Esophagus muscularis mucosa (tissue), 4 donors: Measurements from ENCODE around the gene ZNF90. TPM values are rescaled to one million over a fixed set of nuclear protein-coding genes. Genes with fewer than 3 reads are reported as not detected.
A peak's percentile ranks its signal among the peaks of the same experiment; 100 is the strongest.

Experiments
- DNase-seq: peaks from one replicate; pipeline ENCODE4 v3.0.0-alpha.2; 2017; ENCODE audit errors: extremely low spot score
- H3K27ac ChIP-seq, 4 donors: fragments of 200-600 bp; sonication (generic); replicated peaks in 1 of 4; 1 replicate in 3 of 4; 2 replicates in 1 of 4; pipeline ENCODE4 v1.5.1; 2016 to 2019; ENCODE audit warnings: mild to moderate bottlenecking in 1 of 4
- H3K27me3 ChIP-seq, 4 donors: fragments of 200-600 bp; sonication (generic); one replicate each; pipeline versions ENCODE4 v1.5.1 to v1.6.0; 2016 to 2019
- H3K36me3 ChIP-seq, 4 donors: fragments of 200-600 bp; sonication (generic); one replicate each; pipeline ENCODE4 v1.5.1; 2016 to 2019
- H3K4me1 ChIP-seq, 4 donors: fragments of 200-600 bp; sonication (generic); one replicate each; pipeline ENCODE4 v1.5.1; 2016 to 2019
- H3K4me3 ChIP-seq, 4 donors: fragments of 200-600 bp; sonication (generic); 1 replicate in 2 of 4; 2 replicates in 2 of 4; pipeline ENCODE4 v1.5.1; 2016 to 2019; ENCODE audit warnings: mild to moderate bottlenecking in 4 of 4, moderate library complexity in 1 of 4
- H3K9me3 ChIP-seq, 4 donors: fragments of 200-600 bp; sonication (generic); 1 replicate in 3 of 4; 2 replicates in 1 of 4; pipeline ENCODE4 v1.5.1; 2016 to 2019
- EP300 ChIP-seq: sonication (generic); formaldehyde crosslinking; IDR thresholded peaks from one replicate; pipeline ENCODE4 v1.6.1; 2017; ENCODE audit warnings: antibody characterized with exemption
- POLR2A ChIP-seq: fragments of 450-650 bp; IDR thresholded peaks from one replicate; pipeline ENCODE4 v1.6.1; 2017; ENCODE audit warnings: antibody characterized with exemption, moderate library complexity, mild to moderate bottlenecking, low read depth
- POLR2AphosphoS5 ChIP-seq, 2 donors: sonication (generic); formaldehyde crosslinking; IDR thresholded peaks; one replicate each; pipeline ENCODE4 v1.6.1; 2017; ENCODE audit warnings: antibody characterized with exemption in 2 of 2
- WGBS: methylation state at CpG from one replicate; pipeline ENCODE4 v1.1.5; 2018; 5-methylcytosine and 5-hydroxymethylcytosine counted together
- intact Hi-C: fragments of 100-400 bp; cut with DNase I; formaldehyde crosslinking; loops from one replicate; pipeline ENCODE4 v1.15.1; 2023
- total RNA-seq, 4 donors: library from RNA; depleted of rRNA; stranded (reverse); fragments of >200 nt; gene quantifications; one replicate each; pipeline versions ENCODE4 v1.1.0 to v1.2.1, GENCODE V29; 2016
- TF ChIP-seq, protein P1 (sequence below), 3 experiments: fragments of 200-600 bp in 2 of 3; fragments of 450-650 bp in 1 of 3; sonication (generic) in 2 of 3; IDR thresholded peaks; one replicate each; pipeline ENCODE4 v1.5.1; 2017 to 2019; ENCODE audit warnings: antibody characterized with exemption in 3 of 3, mild to moderate bottlenecking in 2 of 3, moderate library complexity in 1 of 3

The ZNF90 gene
- 1 to 10 TPM in 1 of 4 donors, under 1 TPM in 3; 0.66 to 1.4 (median 0.77) TPM for total RNA-seq

- Histone ChIP-seq H3K4me3 (peak within 1 kb of the TSS; percentile 58 to 66 (median 61)), H3K27ac (peak within 1 kb of the TSS; percentile 49 to 69 (median 62)), H3K4me1 (peaks cover 14 to 22% (median 19%) of the 10 kb centered on the region in 4 donors), H3K9me3 (no peaks in the 10 kb centered on the region), H3K27me3 (no peaks in the 10 kb centered on the region), H3K36me3 (no peaks in the 10 kb centered on the region)
- 0% methylated on average over 6 of the region's 28 CpGs for WGBS
- peak; percentile 98 for DNase-seq
- no peak for TF ChIP-seq EP300
- peak; percentile 23 to 84 for TF ChIP-seq POLR2AphosphoS5 (IDR thresholded peaks at IDR 0.05)
- TF ChIP-seq, protein P1, sequence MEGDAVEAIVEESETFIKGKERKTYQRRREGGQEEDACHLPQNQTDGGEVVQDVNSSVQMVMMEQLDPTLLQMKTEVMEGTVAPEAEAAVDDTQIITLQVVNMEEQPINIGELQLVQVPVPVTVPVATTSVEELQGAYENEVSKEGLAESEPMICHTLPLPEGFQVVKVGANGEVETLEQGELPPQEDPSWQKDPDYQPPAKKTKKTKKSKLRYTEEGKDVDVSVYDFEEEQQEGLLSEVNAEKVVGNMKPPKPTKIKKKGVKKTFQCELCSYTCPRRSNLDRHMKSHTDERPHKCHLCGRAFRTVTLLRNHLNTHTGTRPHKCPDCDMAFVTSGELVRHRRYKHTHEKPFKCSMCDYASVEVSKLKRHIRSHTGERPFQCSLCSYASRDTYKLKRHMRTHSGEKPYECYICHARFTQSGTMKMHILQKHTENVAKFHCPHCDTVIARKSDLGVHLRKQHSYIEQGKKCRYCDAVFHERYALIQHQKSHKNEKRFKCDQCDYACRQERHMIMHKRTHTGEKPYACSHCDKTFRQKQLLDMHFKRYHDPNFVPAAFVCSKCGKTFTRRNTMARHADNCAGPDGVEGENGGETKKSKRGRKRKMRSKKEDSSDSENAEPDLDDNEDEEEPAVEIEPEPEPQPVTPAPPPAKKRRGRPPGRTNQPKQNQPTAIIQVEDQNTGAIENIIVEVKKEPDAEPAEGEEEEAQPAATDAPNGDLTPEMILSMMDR (IDR thresholded peaks at IDR 0.05): peak in 1 of 3 experiments; percentile 3
- TF ChIP-seq POLR2A: no peak
- intact Hi-C loops: no loop called here
Observed at GRCh38 chr19:20077791-20078463, at the start of gene ZNF90. TSS of gene ZNF90 (plus strand) at chr19:20078000. CDS start at chr19:20078133, 133 bp downstream.

DNA sequence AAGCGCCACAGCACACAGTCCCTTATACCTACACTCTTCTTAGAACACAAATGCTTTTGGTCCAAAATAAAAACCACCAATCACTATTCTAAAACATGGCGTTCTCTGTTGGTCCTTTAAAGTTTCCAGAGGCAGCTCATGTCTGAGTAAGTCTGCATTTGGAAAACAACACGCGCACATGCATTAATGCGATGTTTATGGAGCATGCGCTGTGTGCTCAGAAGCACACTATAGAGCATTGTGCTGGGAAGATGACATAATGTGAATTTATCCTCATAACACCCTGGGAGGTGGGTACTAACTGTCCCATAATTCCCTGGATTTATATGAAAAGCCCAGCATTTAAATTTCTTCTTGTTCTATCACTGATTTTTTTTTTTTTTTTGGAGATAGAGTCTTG lies 49.2 kb upstream of the ZNF90 start:
- TF ChIP-seq POLR2A (no peak), EP300 (no peak), POLR2AphosphoS5 (IDR thresholded peaks at IDR 0.05) (no peak)
- TF ChIP-seq, protein P1 (IDR thresholded peaks at IDR 0.05): no peak
- Histone ChIP-seq H3K9me3 (no peaks in the 10 kb centered on the region), H3K27ac (no peak overlapping the region), H3K27me3 (no peaks in the 10 kb centered on the region), H3K36me3 (peaks cover 9 to 27% (median 20%) of the 10 kb centered on the region in 4 donors), H3K4me1 (no peaks in the 10 kb centered on the region), H3K4me3 (no peak overlapping the region)
- intact Hi-C loops: no loop called here
- WGBS: 94% methylated on average over 6 of the region's 6 CpGs
- DNase-seq: no peak

DNA sequence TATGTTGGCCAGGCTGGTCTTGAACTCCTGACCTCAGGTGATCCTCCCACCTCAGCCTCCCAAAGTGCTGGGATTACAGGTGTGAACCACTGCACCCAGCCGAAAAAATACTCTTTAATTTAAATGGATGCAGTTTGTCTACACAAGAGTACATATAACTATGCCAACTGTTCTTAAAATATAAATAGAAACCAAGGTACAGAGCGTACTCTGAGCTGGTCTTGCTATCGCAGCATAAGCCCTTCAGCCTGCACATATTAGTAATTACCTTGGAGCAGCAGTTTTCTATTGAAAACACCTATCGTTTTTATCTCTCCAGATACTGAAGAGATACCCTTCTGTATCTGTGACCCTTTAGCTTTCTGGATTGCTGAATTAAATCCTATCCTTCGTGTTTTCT lies 41.9 kb upstream of the ZNF90 start:
- intact Hi-C loops: loop anchor here (5.0 kb wide), 1 partner anchor 136 kb away; no protein-coding TSS in a partner anchor
- H3K27ac ChIP-seq: no peak overlapping the region
- no peak for TF ChIP-seq POLR2A
- 92% methylated on average over 5 of the region's 5 CpGs for WGBS
- peaks cover 0 to 15% (median 9%) of the 10 kb centered on the region in 4 donors for H3K36me3 ChIP-seq
- peaks cover 9 to 21% (median 12%) of the 10 kb centered on the region in 4 donors for H3K4me1 ChIP-seq
- H3K9me3 ChIP-seq: no peaks in the 10 kb centered on the region
- no peaks in the 10 kb centered on the region for H3K27me3 ChIP-seq
- no peak for DNase-seq
- no peak overlapping the region for H3K4me3 ChIP-seq

DNA sequence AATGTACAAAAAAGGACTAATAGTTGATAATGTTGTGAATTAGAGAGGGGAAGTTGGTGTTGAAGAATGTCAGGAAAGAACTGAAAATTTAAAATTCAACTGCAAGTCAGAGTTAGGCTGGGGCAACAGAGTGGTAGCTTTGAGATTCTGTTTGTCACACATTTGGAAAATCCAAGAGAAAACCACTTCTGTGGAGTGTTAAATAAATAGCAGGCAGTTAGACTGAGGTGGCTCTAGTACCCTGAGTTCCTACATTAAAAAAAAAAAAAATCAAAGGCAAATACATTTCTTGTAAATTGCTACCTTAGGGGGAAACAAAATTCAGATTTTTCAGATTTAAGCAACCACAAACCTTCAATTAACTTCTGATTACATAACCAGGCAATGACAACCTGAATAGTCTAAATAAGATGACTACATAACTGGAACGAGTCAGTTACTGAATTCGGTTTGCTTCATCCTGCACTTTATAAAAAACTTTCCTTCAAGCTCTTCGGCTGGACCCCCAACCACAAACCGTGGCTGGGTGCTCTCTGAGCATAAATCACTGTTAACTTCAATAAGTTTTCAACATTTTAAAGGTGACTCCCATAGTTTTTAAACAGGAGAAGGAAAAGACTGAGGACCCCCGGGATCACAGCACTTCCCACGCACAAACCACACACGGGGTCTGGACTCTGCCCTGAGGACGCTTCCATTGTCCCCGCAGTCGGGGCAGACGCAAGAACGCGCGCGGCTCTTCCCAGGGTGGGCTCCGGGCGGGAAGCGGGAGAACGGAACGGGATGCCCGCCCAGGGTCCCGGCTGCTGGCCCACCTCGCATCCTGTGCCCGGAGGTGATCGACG lies 39.2 kb upstream of the ZNF90 start:
- H3K27ac ChIP-seq: peak overlapping the region; percentile 75 to 82 (median 78)
- WGBS: 0% methylated on average over 4 of the region's 26 CpGs
- no peak for DNase-seq
- H3K4me3 ChIP-seq: peak overlapping the region; percentile 68 to 80 (median 74)
- no peaks in the 10 kb centered on the region for H3K9me3 ChIP-seq
- H3K36me3 ChIP-seq: peaks cover 0 to 7% (median under 1%) of the 10 kb centered on the region in 4 donors
- intact Hi-C loops: loop anchor here (5.0 kb wide), 1 partner anchor 134 kb away; no protein-coding TSS in a partner anchor
- H3K4me1 ChIP-seq: peaks cover 9 to 21% (median 12%) of the 10 kb centered on the region in 4 donors
- no peak for TF ChIP-seq EP300
- TF ChIP-seq POLR2AphosphoS5 (IDR thresholded peaks at IDR 0.05): no peak
- TF ChIP-seq, protein P1 (IDR thresholded peaks at IDR 0.05): no peak
- TF ChIP-seq POLR2A: no peak
- peaks cover 0 to 10% (median 0%) of the 10 kb centered on the region in 4 donors for H3K27me3 ChIP-seq

DNA sequence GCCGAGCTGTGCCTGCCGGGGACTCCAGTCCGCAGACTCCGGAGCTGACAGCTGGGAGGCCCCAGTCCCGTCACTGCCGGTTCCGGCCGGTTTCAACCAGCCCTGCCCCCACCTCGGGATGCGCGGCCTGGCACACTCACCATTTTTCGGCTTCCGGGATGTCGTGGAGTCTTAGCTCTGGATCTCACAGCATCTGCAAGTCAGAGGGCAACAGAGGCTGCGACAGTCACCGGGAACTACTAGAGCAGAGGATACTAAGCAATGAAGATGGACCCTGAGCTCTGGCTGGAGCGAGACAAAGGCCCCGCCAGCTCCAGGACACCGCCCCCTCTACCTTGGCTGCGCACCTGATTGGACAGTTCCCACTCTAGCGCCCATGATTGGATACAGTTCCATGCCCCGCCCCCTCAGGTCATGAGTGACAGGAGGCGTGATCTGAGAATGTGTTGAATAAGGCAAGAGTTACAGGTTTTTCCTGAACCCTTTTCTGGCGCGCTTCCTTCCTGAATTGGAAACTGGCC lies 38.5 kb upstream of the ZNF90 start, which contains the start of gene ZNF682:
ZNF682 (minus strand) TSS at position 303 of the 521 bp plus-strand sequence; CDS start at position 143, 160 bp downstream.
- peak within 1 kb of the TSS; percentile 68 to 80 (median 74) for H3K4me3 ChIP-seq
- H3K4me1 ChIP-seq: peaks cover 9 to 21% (median 12%) of the 10 kb centered on the region in 4 donors
- WGBS: 0% methylated on average over 9 of the region's 25 CpGs
- H3K27me3 ChIP-seq: peaks cover 0 to 11% (median 0%) of the 10 kb centered on the region in 4 donors
- DNase-seq: peak; percentile 99
- peak within 1 kb of the TSS; percentile 75 to 82 (median 78) for H3K27ac ChIP-seq
- no peaks in the 10 kb centered on the region for H3K9me3 ChIP-seq
- peaks cover 0 to under 1% (median 0%) of the 10 kb centered on the region in 4 donors for H3K36me3 ChIP-seq
- TF ChIP-seq POLR2A: no peak
- peak; percentile 65 to 68 for TF ChIP-seq POLR2AphosphoS5 (IDR thresholded peaks at IDR 0.05)
- TF ChIP-seq, protein P1 (IDR thresholded peaks at IDR 0.05): no peak
- no peak for TF ChIP-seq EP300
- intact Hi-C loops: loop anchor here (5.0 kb wide), 1 partner anchor 133 kb away; no protein-coding TSS in a partner anchor
